Amniotic epithelial cell (primary cell): Measurements from ENCODE around the gene SNX6.
"Not testable (repeated sequence)": the region's sequence is repeated elsewhere in the genome, so short reads cannot be mapped to it uniquely, and the experiment has no call there.

ENCODE experiments used
- DNase-seq: peaks from one replicate; pipeline ENCODE4 v3.0.0-alpha.2; 2010; ENCODE audit warnings: low read depth

SNX6 gene

GRCh38 chr14:34521071-34521470, 108.9 kb downstream of the SNX6 start:
- not testable (repeated sequence) for DNase-seq

GRCh38 chr14:34520304-34520970, 109.5 kb downstream of the SNX6 start:
- not testable (repeated sequence) for DNase-seq
